OCI-LY3 (cell line): ENCODE data around the gene CSRP3.

Experiments used
- H2AFZ ChIP-seq: fragments of 200-600, 300-600 bp; shearing (Covaris generic); 2 replicates; pipeline ENCODE4 v1.6.0; 2014; ENCODE audit warnings: antibody characterized with exemption, low read depth, low read length
- H3K27ac ChIP-seq: fragments of 200-600, 300-600 bp; sonication (generic); 2 replicates; pipeline ENCODE4 v1.5.1; 2014; ENCODE audit warnings: mild to moderate bottlenecking, low read length, moderate library complexity, mixed read lengths
- H3K27me3 ChIP-seq: fragments of 200-600, 300-600 bp; sonication (generic); 2 replicates; pipeline ENCODE4 v1.6.1; 2014; ENCODE audit warnings: low read depth, low read length, mixed read lengths
- H3K36me3 ChIP-seq: fragments of 200-600, 300-600 bp; sonication (generic); replicated peaks from 2 replicates; pipeline ENCODE3; 2014; ENCODE audit warnings: low read depth, low read length, mixed read lengths
- H3K4me1 ChIP-seq: fragments of 300-600, 200-600 bp; sonication (generic); 2 replicates; pipeline ENCODE4 v1.6.1; 2014; ENCODE audit warnings: low read length, mixed read lengths
- H3K4me2 ChIP-seq: fragments of 200-600, 300-600 bp; sonication (generic); 2 replicates; pipeline ENCODE4 v1.6.1; 2014; ENCODE audit warnings: low read length, mixed read lengths
- H3K4me3 ChIP-seq: fragments of 300-600, 200-600 bp; sonication (generic); 2 replicates; pipeline ENCODE4 v1.5.1; 2014; ENCODE audit warnings: antibody characterized with exemption, mild to moderate bottlenecking, low read length, moderate library complexity
- H3K79me2 ChIP-seq: fragments of 300-600, 200-600 bp; shearing (Covaris generic); 2 replicates; pipeline ENCODE4 v1.6.1; 2014; ENCODE audit warnings: mild to moderate bottlenecking, low read length, mixed read lengths
- H3K9ac ChIP-seq: fragments of 300-600, 200-600 bp; shearing (Covaris generic); 2 replicates; pipeline ENCODE4 v1.6.0; 2014; ENCODE audit warnings: mild to moderate bottlenecking, low read length, moderate library complexity
- H3K9me3 ChIP-seq: fragments of 200-600, 300-600 bp; shearing (Covaris generic); 2 replicates; pipeline ENCODE4 v1.6.1; 2014; ENCODE audit warnings: low read length, mixed read lengths; ENCODE audit not compliant: insufficient read depth
- H4K20me1 ChIP-seq: fragments of 200-600, 300-600 bp; sonication (generic); 2 replicates; pipeline ENCODE4 v1.6.1; 2016; ENCODE audit warnings: low read length, mixed read lengths; ENCODE audit not compliant: insufficient read depth
- EZH2phosphoT487 ChIP-seq: fragments of 200-600 bp; shearing (Covaris generic); IDR thresholded peaks from 2 replicates; pipeline ENCODE4 v1.6.1; 2018; ENCODE audit warnings: antibody characterized with exemption, mixed run types, low read depth
- TF ChIP-seq, protein P1 (sequence below): fragments of 200-600, 300-600 bp; sonication (generic); IDR thresholded peaks from 2 replicates; pipeline ENCODE4 v1.5.1; 2014; ENCODE audit warnings: antibody characterized with exemption, low read length, low read depth

The CSRP3 gene

DNA sequence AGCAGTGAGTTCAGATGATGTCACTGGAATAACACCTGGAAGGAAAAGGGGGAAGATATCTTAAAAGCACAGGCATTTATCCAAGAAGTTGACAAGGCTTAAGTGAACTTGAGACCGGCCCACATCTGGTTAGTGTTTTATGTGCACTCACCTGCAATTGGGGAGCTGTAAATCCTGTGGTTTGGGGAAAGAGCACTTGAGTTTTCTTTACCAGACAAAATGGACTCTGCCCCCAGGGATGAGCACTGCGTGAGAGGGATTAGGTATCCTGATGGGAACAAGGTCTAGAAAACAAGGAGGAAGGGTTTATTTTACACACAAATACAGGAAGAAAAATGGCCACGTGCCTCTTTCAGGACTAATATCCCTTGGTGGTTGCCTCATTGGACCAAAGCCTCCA, 23.8 kb upstream of the CSRP3 start:
- H3K27ac ChIP-seq, result no peak overlapping the region
- no peaks in the 10 kb centered on the region for H4K20me1 ChIP-seq
- H3K36me3 ChIP-seq, result peaks cover 79% of the 10 kb centered on the region
- H3K4me2 ChIP-seq, result no peak overlapping the region
- H3K27me3 ChIP-seq, result no peaks in the 10 kb centered on the region
- H3K9me3 ChIP-seq, result no peaks in the 10 kb centered on the region
- no peak for TF ChIP-seq EZH2phosphoT487
- TF ChIP-seq, protein P1, sequence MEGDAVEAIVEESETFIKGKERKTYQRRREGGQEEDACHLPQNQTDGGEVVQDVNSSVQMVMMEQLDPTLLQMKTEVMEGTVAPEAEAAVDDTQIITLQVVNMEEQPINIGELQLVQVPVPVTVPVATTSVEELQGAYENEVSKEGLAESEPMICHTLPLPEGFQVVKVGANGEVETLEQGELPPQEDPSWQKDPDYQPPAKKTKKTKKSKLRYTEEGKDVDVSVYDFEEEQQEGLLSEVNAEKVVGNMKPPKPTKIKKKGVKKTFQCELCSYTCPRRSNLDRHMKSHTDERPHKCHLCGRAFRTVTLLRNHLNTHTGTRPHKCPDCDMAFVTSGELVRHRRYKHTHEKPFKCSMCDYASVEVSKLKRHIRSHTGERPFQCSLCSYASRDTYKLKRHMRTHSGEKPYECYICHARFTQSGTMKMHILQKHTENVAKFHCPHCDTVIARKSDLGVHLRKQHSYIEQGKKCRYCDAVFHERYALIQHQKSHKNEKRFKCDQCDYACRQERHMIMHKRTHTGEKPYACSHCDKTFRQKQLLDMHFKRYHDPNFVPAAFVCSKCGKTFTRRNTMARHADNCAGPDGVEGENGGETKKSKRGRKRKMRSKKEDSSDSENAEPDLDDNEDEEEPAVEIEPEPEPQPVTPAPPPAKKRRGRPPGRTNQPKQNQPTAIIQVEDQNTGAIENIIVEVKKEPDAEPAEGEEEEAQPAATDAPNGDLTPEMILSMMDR, result no peak
- no peaks in the 10 kb centered on the region for H3K79me2 ChIP-seq
- H3K4me3 ChIP-seq, result no peak overlapping the region
- no peaks in the 10 kb centered on the region for H3K4me1 ChIP-seq
- no peak overlapping the region for H3K9ac ChIP-seq
- no peak overlapping the region for H2AFZ ChIP-seq

DNA sequence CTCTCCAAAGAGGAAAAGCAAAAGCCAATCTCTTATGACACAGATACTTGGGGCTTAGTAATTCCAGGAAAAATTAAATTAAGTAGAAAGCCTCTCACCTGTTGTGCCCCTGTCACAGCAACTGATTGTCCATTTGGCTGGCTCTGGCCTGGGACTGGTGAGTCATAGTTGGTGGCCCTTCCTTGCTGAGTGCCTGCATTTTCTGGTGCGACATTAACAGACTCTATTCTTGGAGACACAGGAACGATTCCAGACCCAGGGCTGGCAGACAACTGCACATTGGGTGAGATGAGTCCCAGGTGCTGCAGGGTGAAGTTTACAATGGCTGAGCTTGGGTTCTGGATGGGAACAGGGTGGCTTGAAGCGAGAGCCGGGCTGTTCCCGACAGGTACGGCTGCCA, 23.3 kb upstream of the CSRP3 start:
- H3K79me2 ChIP-seq, result no peaks in the 10 kb centered on the region
- TF ChIP-seq EZH2phosphoT487, result no peak
- TF ChIP-seq, protein P1, result no peak
- no peak overlapping the region for H3K4me2 ChIP-seq
- peaks cover 74% of the 10 kb centered on the region for H3K36me3 ChIP-seq
- no peaks in the 10 kb centered on the region for H3K4me1 ChIP-seq
- no peaks in the 10 kb centered on the region for H3K9me3 ChIP-seq
- H3K27ac ChIP-seq, result no peak overlapping the region
- no peaks in the 10 kb centered on the region for H3K27me3 ChIP-seq
- H2AFZ ChIP-seq, result no peak overlapping the region
- no peak overlapping the region for H3K9ac ChIP-seq
- no peaks in the 10 kb centered on the region for H4K20me1 ChIP-seq
- no peak overlapping the region for H3K4me3 ChIP-seq

DNA sequence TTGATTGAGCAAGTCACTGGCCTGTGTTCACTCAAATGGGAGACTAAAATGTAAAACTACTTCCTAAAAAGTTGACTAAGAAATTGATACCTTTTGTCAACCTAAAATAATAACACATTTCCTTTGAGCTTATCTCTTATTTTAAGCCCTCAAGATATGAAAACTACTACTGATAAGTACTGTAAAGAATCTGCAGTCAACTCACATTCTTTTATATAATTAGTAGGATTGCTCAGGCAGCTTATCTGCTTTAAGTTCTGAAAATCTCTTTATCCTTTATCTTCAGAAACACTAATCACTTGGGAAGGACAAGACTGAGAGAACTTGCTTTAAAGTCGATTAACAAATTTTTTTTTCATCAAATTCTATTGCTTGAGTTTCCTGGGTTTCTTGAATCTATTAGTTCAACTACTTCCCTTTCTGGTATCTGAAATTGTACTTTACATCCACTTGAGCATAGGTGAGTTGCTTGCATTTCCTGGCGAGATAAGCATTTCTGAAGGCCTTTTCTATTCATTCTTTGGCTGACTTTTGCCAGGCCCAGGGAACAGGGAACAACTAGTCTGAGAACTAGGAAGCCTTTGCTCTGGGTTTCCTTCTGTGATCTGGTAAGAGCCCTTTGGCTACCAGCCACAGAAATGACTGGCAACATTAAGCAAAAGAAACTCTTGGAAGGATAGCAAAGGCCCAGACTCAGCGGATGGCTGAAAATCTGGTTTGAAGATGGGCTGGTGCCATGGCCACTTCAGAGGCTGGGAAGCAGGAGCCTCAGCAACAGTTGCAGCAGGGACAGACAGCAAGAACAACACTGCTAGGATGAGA, 19.3 kb upstream of the CSRP3 start:
- Histone ChIP-seq H3K79me2 (no peaks in the 10 kb centered on the region), H3K4me2 (no peak overlapping the region), H3K9me3 (no peaks in the 10 kb centered on the region), H3K4me1 (no peaks in the 10 kb centered on the region), H3K4me3 (no peak overlapping the region), H2AFZ (no peak overlapping the region), H3K9ac (no peak overlapping the region), H3K27me3 (no peaks in the 10 kb centered on the region), H4K20me1 (no peaks in the 10 kb centered on the region), H3K27ac (no peak overlapping the region), H3K36me3 (peaks cover 39% of the 10 kb centered on the region)
- TF ChIP-seq, protein P1, result no peak
- no peak for TF ChIP-seq EZH2phosphoT487

DNA sequence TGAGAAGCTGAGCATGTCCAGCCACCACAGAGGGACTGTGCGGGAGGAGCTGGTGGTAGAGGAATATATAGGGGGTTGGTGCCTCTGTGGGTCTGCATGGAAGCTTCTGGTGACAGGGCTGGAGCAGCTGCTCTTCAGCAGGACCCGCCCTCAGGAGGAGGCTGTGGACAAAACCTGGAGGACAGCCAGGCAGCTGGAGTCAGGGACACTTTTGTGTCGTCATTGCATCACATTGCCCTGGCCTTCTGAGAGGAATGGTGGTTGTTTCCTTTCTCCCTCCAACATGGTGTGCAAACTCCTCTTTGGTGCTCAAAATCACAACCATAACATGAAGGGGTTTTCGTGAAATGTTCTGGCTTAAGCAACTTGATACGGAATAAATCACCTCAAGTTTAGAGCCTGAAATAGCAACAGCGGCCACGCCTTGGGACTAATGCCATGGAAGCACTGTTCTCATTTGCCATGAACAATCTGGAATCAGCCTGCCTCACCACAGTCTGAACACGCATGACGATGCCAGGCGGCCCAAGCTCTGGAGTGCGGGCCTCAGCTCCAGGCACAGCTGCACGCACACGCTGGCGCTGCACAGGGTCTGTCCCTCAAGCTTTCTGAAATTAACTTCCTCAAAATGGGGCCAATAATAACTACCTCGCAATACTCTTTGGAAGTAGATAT, 17.1 kb upstream of the CSRP3 start:
- Histone ChIP-seq H3K27me3 (peaks cover 10% of the 10 kb centered on the region), H3K4me1 (no peaks in the 10 kb centered on the region), H3K9me3 (no peaks in the 10 kb centered on the region), H3K4me3 (no peak overlapping the region), H2AFZ (no peak overlapping the region), H3K27ac (no peak overlapping the region), H3K9ac (no peak overlapping the region), H3K4me2 (no peak overlapping the region), H3K36me3 (peaks cover 18% of the 10 kb centered on the region), H4K20me1 (no peaks in the 10 kb centered on the region), H3K79me2 (no peaks in the 10 kb centered on the region)
- TF ChIP-seq EZH2phosphoT487, result no peak
- TF ChIP-seq, protein P1, result no peak
